Measurements from ENCODE around the gene CPM. TPM values are rescaled to one million over a fixed set of nuclear protein-coding genes. Genes with fewer than 3 reads are reported as not detected.

CPM gene
- total and polyA plus RNA-seq, 2 of the 4 experiments (the other 2 are of a cell fraction): 2.0 to 8.8 TPM

GRCh38 chr12:68963856-68964745 lies 31.1 kb upstream of the CPM start:
- no peak overlapping the region for H3K14ac ChIP-seq (replicated peaks; ENCODE audit: low read depth, low read length)
- H3K4me1 ChIP-seq (ENCODE audit: control insufficient read depth, insufficient read depth, low read length): peaks cover 12% of the 10 kb centered on the region
- no peak overlapping the region for H3K9ac ChIP-seq (ENCODE audit: low read depth, low read length)
- H2AK9ac ChIP-seq (replicated peaks; ENCODE audit: low read depth, low read length, poor library complexity): no peak overlapping the region
- H3K36me3 ChIP-seq (ENCODE audit: control insufficient read depth, insufficient read depth, low read length): no peaks in the 10 kb centered on the region
- ATAC-seq (ENCODE audit: low read depth) (no peak), DNase-seq (no peak)
- POLR2A ChIA-PET (ENCODE audit: unreplicated experiment): no interaction called here
- TF ChIP-seq CEBPB (IDR thresholded peaks at IDR 0.05; ENCODE audit: low read depth, low read length): no peak
- TF ChIP-seq RCOR1 (IDR thresholded peaks at IDR 0.05; ENCODE audit: insufficient replicate concordance, low read length): no peak
- TF ChIP-seq USF2 (IDR thresholded peaks at IDR 0.05; ENCODE audit: low read depth, low read length): no peak
- no peak for TF ChIP-seq CTCF (conservative IDR thresholded peaks at IDR 0.05; ENCODE audit: low read depth, low read length)
- no peak for TF ChIP-seq RFX5 (IDR thresholded peaks at IDR 0.05; ENCODE audit: low read depth, low read length)
- no peak for TF ChIP-seq SMC3 (IDR thresholded peaks at IDR 0.05; ENCODE audit: low read depth, low read length)
- WGBS, 2 experiments (ENCODE audit: extremely low coverage in 2 of 2, insufficient read length in 1 of 2): no CpG with 5 or more reads among the region's 7 CpGs
- no peak overlapping the region for H3K4me2 ChIP-seq (ENCODE audit: low read depth, low read length)
- CTCF ChIA-PET: no interaction called here
- no peaks in the 10 kb centered on the region for H4K20me1 ChIP-seq (ENCODE audit: insufficient read depth, low read length)
- dilution Hi-C loops (cut with HindIII; ENCODE audit: low sequenced_read_pairs, unreplicated experiment) (no loop called here), in situ Hi-C loops (cut with MboI; ENCODE audit: low sequenced_read_pairs) (no loop called here), intact Hi-C loops (cut with micrococcal nuclease) (loop anchor here (5.0 kb wide), 1 partner anchor 93 kb away; no protein-coding TSS in a partner anchor)
- peak overlapping the region; percentile 62; the same call in 1 of the 2 replicates for H3K18ac ChIP-seq (ENCODE audit: low read depth, low read length)
- H2BK20ac ChIP-seq (ENCODE audit: low read depth, low read length): no peak overlapping the region
- H2BK15ac ChIP-seq (ENCODE audit: low read depth, low read length): no peak overlapping the region
- H4K5ac ChIP-seq (ENCODE audit: low read depth, low read length): no peak overlapping the region
- H4K91ac ChIP-seq (ENCODE audit: insufficient read depth, low read depth, low read length): no peak overlapping the region
- no peaks in the 10 kb centered on the region for H3K79me1 ChIP-seq (ENCODE audit: low read depth in 1 of 2, low read length in 2 of 2)
- no peaks in the 10 kb centered on the region for H3K27me3 ChIP-seq (ENCODE audit: control insufficient read depth, insufficient read depth, low read length)
- H3K9me3 ChIP-seq (ENCODE audit: control insufficient read depth, insufficient read depth, low read length): no peaks in the 10 kb centered on the region
- H2BK5ac ChIP-seq (ENCODE audit: low read depth, low read length, poor library complexity, severe bottlenecking): peak overlapping the region; percentile 2
- no peak overlapping the region for H3K27ac ChIP-seq (ENCODE audit: insufficient read depth, low read length)
- no TSS peak for BruUV-seq (replicated peaks)
- no peak overlapping the region for H4K8ac ChIP-seq (ENCODE audit: low read depth in 2 of 2, low read length in 2 of 2)
- no peak overlapping the region for H2BK120ac ChIP-seq (ENCODE audit: low read depth, low read length)
- 0 out of 2 replicates have a peak overlapping the region, but pooled peaks have one; percentile 13 for H2AK5ac ChIP-seq (ENCODE audit: low read depth, low read length)
- H3K9me1 ChIP-seq (ENCODE audit: insufficient read depth, low read length): peaks cover 3% of the 10 kb centered on the region
- no peak overlapping the region for H3K4me3 ChIP-seq (ENCODE audit: insufficient read depth, low read depth, low read length)
- no peak overlapping the region for H3K4ac ChIP-seq (ENCODE audit: low read depth, low read length)
- H3K23ac ChIP-seq (ENCODE audit: low read depth, low read length): no peak overlapping the region
- no peak overlapping the region for H2AFZ ChIP-seq (replicated peaks; ENCODE audit: low read length, poor library complexity)
- no peak overlapping the region for H3K56ac ChIP-seq (ENCODE audit: extremely low read depth, insufficient read depth, low read length)
